GM18907 (cell line): Measurements from ENCODE around the gene TMA7B.

ENCODE experiments used
- ATAC-seq: cut with Tn5 transposase; IDR thresholded peaks from one replicate; pipeline ENCODE4 v1.9.1; 2021; ENCODE audit warnings: mild to moderate bottlenecking, moderate library complexity; ENCODE audit not compliant: unreplicated experiment

The TMA7B gene

GRCh38 chr22:39959640-39960447 lies at the start of gene TMA7B:
TSS of gene TMA7B (plus strand) at chr22:39960397. CDS start at chr22:39964375, 3,978 bp downstream.
- ATAC-seq, result no peak

- ATAC-seq, result no peak
These were observed 49.2 kb upstream of the TMA7B start for GRCh38 chr22:39910876-39911613.

GRCh38 chr22:39913321-39913720 lies 46.9 kb upstream of the TMA7B start:
- ATAC-seq, result no peak

- ATAC-seq, result no peak
These were observed 46.3 kb upstream of the TMA7B start for GRCh38 chr22:39913886-39914285.

DNA sequence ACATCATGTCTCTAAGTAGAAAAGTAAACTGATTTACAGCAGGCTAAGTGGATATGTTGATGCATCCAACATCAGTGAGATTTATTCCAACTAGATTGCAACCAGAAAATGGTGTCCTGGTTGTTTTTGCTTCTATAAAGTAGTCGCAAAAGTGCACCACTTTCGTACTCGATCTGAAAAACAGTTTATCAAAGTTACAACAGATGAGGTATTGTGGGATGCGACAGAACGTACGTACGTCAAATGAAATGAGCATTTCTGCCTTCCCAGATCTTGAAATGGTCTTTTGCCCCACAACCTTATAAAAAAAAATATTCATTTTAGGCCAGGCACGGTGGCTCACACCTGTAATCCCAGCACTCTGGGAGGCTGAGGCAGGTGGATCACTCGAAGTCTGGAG lies 45.6 kb upstream of the TMA7B start:
- no peak for ATAC-seq

DNA sequence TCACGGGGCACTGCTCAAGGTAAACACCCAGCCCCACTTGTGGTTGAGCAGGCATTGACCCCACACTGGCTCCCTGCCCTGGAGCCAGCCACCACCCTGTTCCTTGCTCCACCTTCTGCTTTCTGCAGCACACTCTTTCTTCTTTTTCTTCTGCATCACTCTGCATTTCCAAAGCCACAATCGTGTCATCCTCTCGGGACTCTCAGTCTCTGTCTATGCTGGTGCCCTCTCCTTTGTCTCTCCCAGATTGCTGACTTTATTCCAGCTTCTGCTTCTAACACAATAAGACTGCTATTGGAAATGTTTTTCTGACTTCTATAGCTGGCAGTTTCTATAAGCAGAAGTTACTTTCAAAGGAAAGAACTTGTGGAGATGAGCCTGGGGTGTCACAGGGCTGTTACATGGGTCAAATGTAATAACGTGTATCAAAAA lies 44.9 kb upstream of the TMA7B start:
- no peak for ATAC-seq

DNA sequence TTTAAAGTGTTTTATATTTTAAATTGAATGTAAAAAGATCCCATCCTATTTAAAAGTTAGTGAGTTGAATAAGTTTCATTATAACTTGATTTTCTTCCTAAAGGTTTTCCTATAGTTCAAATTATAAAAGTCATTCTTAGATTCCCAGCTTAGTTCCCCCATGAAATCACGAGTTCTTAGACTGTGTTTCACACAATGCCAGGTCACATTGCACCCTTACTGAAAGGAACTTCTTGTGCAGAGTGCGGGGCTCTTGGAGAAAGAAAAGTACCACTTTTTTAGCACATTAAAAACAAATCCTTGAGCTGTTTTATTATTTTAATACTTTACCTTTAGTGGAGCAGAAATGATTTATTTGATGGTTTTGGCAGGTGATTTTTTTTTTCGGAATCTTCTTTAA lies 43.7 kb upstream of the TMA7B start:
- ATAC-seq, result no peak

GRCh38 chr22:39917197-39917643 lies 43.0 kb upstream of the TMA7B start:
- no peak for ATAC-seq

- no peak for ATAC-seq
These were observed 42.3 kb upstream of the TMA7B start for GRCh38 chr22:39917776-39918495.

- ATAC-seq, result no peak
These were observed 40.0 kb upstream of the TMA7B start for GRCh38 chr22:39920134-39920743.

DNA sequence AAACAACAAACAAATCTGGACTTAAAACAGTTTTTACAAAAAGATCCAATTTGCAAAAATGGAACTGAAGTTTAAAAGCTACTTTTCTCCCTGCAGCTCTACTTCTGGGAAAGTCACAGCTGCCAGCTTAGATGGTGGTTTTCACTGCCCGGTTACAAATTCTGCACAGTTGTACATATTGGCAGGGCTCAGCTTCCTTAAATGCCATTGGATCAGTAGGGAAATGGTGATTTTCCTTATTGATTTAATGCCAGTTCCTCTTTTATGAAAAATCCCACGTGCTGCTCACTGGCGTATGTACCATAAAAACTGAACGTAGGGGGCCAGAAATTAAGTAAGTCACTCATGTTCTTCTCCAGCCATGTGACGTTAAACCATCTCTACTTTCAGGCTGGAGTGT lies 36.5 kb upstream of the TMA7B start:
- no peak for ATAC-seq

DNA sequence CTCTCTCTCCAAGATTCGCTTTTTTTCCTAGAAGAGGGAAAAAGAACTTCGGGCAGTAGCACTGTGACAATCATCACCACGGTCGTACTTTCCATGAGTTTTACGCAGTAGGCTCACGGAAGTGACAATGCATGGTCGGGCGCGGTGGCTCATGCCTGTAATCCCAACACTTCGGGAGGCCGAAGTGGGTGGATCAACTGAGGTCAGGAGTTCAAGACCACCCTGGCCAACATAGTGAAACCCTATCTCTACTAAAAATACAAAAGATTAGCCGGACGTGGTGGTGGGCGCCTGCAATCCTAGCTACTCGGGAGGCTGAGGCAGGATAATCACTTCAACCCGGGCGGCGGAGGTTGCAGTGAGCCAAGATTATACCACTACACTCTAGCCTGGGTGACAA lies 35.9 kb upstream of the TMA7B start:
- no peak for ATAC-seq

- no peak for ATAC-seq
These were observed 34.9 kb upstream of the TMA7B start for GRCh38 chr22:39925273-39925672.

- ATAC-seq, result no peak
These were observed 34.1 kb upstream of the TMA7B start for GRCh38 chr22:39925909-39926679.

DNA sequence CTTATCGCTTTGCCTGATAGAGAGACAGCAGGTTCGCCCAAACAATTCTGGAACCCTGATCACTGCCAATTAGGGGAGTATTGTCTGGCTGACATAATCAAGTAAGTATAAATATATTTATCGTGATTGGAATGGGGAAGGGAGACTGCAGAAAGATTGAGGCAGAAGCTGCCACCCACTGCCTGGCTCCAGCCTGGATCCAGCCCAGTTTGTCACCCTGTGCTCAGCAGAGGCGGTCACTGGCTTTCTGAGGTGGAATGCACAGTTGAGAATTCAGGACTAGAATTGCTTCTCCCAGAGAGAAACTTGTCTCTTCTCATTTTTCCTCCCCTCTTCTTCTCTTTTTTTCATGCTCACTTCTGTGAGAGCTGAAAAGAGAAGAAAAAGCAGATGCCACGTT lies 33.4 kb upstream of the TMA7B start:
- no peak for ATAC-seq

- ATAC-seq, result no peak
These were observed 32.7 kb upstream of the TMA7B start for GRCh38 chr22:39927544-39927943.

DNA sequence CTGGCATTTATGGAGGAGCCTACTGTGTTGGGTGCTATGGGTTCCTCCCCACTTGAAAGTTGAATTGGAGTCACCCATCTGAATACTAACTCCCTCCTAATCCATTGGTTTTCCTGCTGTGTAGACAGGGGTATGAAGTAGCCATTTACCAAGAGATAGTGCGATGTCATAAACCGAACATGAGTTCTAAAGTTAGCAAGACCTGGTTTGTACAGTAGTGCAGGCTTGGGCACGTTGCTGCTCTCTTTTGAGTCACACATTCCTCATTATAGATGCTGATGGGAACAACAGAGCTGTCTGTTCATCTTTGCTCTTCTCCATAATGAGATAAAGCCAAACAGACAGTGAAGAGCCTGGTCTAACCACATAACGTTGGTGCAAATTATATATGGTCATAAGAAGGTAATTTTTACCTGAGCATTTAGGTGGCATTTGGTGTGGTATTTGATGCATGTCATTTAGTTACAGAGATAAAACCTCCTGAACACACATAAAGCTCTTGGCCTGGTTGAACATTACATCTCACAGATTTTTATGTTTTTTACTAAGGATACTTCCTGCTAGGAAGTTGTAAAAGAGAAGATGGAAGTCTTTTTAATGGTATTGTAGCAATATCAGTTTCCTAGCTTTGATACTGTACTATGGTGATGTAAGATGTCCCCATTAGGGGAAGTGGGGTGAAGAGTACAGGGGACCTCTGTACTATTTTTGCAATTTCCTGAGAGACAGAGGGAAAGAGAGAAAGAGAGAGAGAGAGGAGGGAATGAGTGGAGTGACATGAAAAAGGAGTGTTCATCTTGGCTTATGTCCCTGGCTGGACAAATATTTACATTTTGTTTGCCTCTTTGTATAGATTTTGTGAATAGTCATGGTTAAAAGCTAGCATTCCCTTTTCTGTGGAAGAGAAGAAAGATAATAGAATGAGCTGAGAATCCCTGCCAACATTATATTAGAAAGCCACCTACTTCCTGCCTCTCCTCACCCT lies 31.4 kb upstream of the TMA7B start:
- no peak for ATAC-seq

GRCh38 chr22:39931251-39931650 lies 28.9 kb upstream of the TMA7B start:
- no peak for ATAC-seq

GRCh38 chr22:39932166-39932565 lies 28.0 kb upstream of the TMA7B start:
- ATAC-seq, result no peak
